H9 (cell line): ENCODE results near the gene ZNF319. TPM values are rescaled to one million over a fixed set of nuclear protein-coding genes. Genes with fewer than 3 reads are reported as not detected.
A peak's percentile ranks its signal among the peaks of the same experiment; 100 is the strongest.

Experiments
- DNase-seq: peaks from one replicate; pipeline ENCODE4 v3.0.0-alpha.2; 2017
- H2AFZ ChIP-seq: one replicate; pipeline ENCODE4 v1.6.1; 2013; ENCODE audit warnings: mild to moderate bottlenecking, low read length, control low read depth, moderate library complexity
- H2AK5ac ChIP-seq: 2 replicates; pipeline ENCODE4 v1.6.1; 2013; ENCODE audit warnings: low read length, control low read depth, mixed read lengths; ENCODE audit not compliant: insufficient read length
- H2BK120ac ChIP-seq: one replicate; pipeline ENCODE4 v1.6.1; 2013; ENCODE audit warnings: low read depth, mild to moderate bottlenecking, low read length, control low read depth, inconsistent platforms; ENCODE audit not compliant: poor library complexity, severe bottlenecking
- H2BK12ac ChIP-seq: 2 replicates; pipeline ENCODE4 v1.6.1; 2013; ENCODE audit warnings: low read length, control low read depth, mixed read lengths, low read depth; ENCODE audit not compliant: insufficient read length
- H2BK15ac ChIP-seq: 2 replicates; pipeline ENCODE4 v1.6.1; 2013; ENCODE audit warnings: low read depth, low read length, control low read depth
- H2BK20ac ChIP-seq: one replicate; pipeline ENCODE4 v1.6.1; 2013; ENCODE audit warnings: low read depth, mild to moderate bottlenecking, low read length, control low read depth, inconsistent platforms; ENCODE audit not compliant: poor library complexity, severe bottlenecking
- H2BK5ac ChIP-seq: 2 replicates; pipeline ENCODE4 v1.6.1; 2013; ENCODE audit warnings: low read length, control low read depth, mixed read lengths; ENCODE audit not compliant: insufficient read length
- H3K14ac ChIP-seq: 2 replicates; pipeline ENCODE4 v1.6.1; 2013; ENCODE audit warnings: low read length, control low read depth; ENCODE audit not compliant: insufficient read depth
- H3K18ac ChIP-seq: 2 replicates; pipeline ENCODE4 v1.6.1; 2013; ENCODE audit warnings: low read depth, mild to moderate bottlenecking, mixed read lengths, low read length, control low read depth; ENCODE audit not compliant: insufficient read length
- H3K23ac ChIP-seq: 2 replicates; pipeline ENCODE4 v1.6.1; 2013; ENCODE audit warnings: low read length, control low read depth, mixed read lengths, low read depth; ENCODE audit not compliant: insufficient read length
- H3K23me2 ChIP-seq: 2 replicates; pipeline ENCODE4 v1.6.1; 2013; ENCODE audit warnings: low read depth, mild to moderate bottlenecking, mixed read lengths, low read length, control low read depth; ENCODE audit not compliant: insufficient read length, poor library complexity, severe bottlenecking
- H3K27ac ChIP-seq: 2 replicates; pipeline ENCODE4 v1.5.1; 2013; ENCODE audit warnings: low read length, control low read depth, mixed read lengths, low read depth; ENCODE audit not compliant: insufficient read length
- H3K27me3 ChIP-seq: 2 replicates; pipeline ENCODE4 v1.6.1; 2013; ENCODE audit warnings: low read length, control low read depth, inconsistent platforms; ENCODE audit not compliant: insufficient read depth
- H3K4ac ChIP-seq: 2 replicates; pipeline ENCODE4 v1.6.1; 2013; ENCODE audit warnings: low read depth, mild to moderate bottlenecking, control low read depth, inconsistent platforms, low read length, moderate library complexity
- H3K4me1 ChIP-seq: 2 replicates; pipeline ENCODE4 v1.6.1; 2013; ENCODE audit warnings: low read length, control low read depth, inconsistent platforms; ENCODE audit not compliant: insufficient read depth
- H3K4me2 ChIP-seq: 2 replicates; pipeline ENCODE4 v1.6.1; 2013; ENCODE audit warnings: low read length, control low read depth, mixed read lengths; ENCODE audit not compliant: insufficient read length, insufficient read depth
- H3K56ac ChIP-seq: 2 replicates; pipeline ENCODE4 v1.6.1; 2013; ENCODE audit warnings: low read depth, mild to moderate bottlenecking, mixed read lengths, low read length, control low read depth; ENCODE audit not compliant: insufficient read length
- H3K79me1 ChIP-seq: 2 replicates; pipeline ENCODE4 v1.6.1; 2013; ENCODE audit warnings: low read depth, mild to moderate bottlenecking, moderate library complexity, low read length, control low read depth, inconsistent platforms; ENCODE audit not compliant: insufficient read depth, poor library complexity, severe bottlenecking
- H3K79me2 ChIP-seq: 2 replicates; pipeline ENCODE4 v1.6.1; 2013; ENCODE audit warnings: low read length, control low read depth, inconsistent platforms; ENCODE audit not compliant: insufficient read depth
- H3K9ac ChIP-seq: 2 replicates; pipeline ENCODE4 v1.6.1; 2013; ENCODE audit warnings: low read length, control low read depth, mixed read lengths; ENCODE audit not compliant: insufficient read length; ENCODE audit errors: extremely low read depth
- H3K9me3 ChIP-seq: one replicate; pipeline ENCODE4 v1.6.1; 2013; ENCODE audit warnings: low read depth, low read length, inconsistent platforms; ENCODE audit not compliant: control insufficient read depth
- H3T11ph ChIP-seq: one replicate; pipeline ENCODE4 v1.6.1; 2013; ENCODE audit warnings: mild to moderate bottlenecking, low read length, control low read depth, inconsistent platforms
- H4K20me1 ChIP-seq: one replicate; pipeline ENCODE4 v1.6.1; 2013; ENCODE audit not compliant: control insufficient read depth, insufficient read length, insufficient read depth
- H4K5ac ChIP-seq: 2 replicates; pipeline ENCODE4 v1.6.1; 2013; ENCODE audit warnings: low read depth, mild to moderate bottlenecking, mixed read lengths, low read length, control low read depth; ENCODE audit not compliant: insufficient read length
- H4K8ac ChIP-seq: replicated peaks from 2 replicates; pipeline ENCODE4 v1.6.1; 2013; ENCODE audit warnings: low read length, control low read depth, mixed read lengths, low read depth; ENCODE audit not compliant: insufficient read length
- H4K91ac ChIP-seq: 2 replicates; pipeline ENCODE4 v1.6.1; 2013; ENCODE audit warnings: low read depth, mild to moderate bottlenecking, moderate library complexity, mixed read lengths, low read length, control low read depth; ENCODE audit not compliant: insufficient read length
- H3K27ac Mint-ChIP-seq, 3 experiments: 2 replicates in 2 of 3; 3 replicates in 1 of 3; pipeline ENCODE4 v1.8.0; 2020 to 2021; ENCODE audit warnings: mixed read lengths in 3 of 3, mild to moderate bottlenecking in 1 of 3, moderate library complexity in 1 of 3
- H3K27me3 Mint-ChIP-seq: 2 replicates; pipeline ENCODE4 v1.8.0; 2021; ENCODE audit warnings: low read depth, mild to moderate bottlenecking, moderate library complexity, mixed read lengths
- H3K36me3 Mint-ChIP-seq, 3 experiments: 2 replicates in 2 of 3; 3 replicates in 1 of 3; pipeline ENCODE4 v1.8.0; 2020 to 2021; ENCODE audit warnings: low read depth in 3 of 3, mixed read lengths in 3 of 3; ENCODE audit not compliant: insufficient read depth in 1 of 3
- H3K4me1 Mint-ChIP-seq, 2 experiments: 2 replicates each; pipeline ENCODE4 v1.8.0; 2020; ENCODE audit warnings: mixed read lengths in 2 of 2
- H3K4me3 Mint-ChIP-seq, 2 experiments: 2 replicates in 1 of 2; 3 replicates in 1 of 2; pipeline ENCODE4 v1.8.0; 2020 to 2021; ENCODE audit warnings: mild to moderate bottlenecking in 2 of 2, mixed read lengths in 2 of 2, moderate library complexity in 1 of 2
- H3K9me3 Mint-ChIP-seq, 2 experiments: 2 replicates in 1 of 2; 3 replicates in 1 of 2; pipeline ENCODE4 v1.8.0; 2020; ENCODE audit warnings: mild to moderate bottlenecking in 2 of 2, mixed read lengths in 2 of 2, moderate library complexity in 1 of 2
- CTCF ChIP-seq: fragments of 200-600 bp; sonication (generic); conservative IDR thresholded peaks from 3 replicates; pipeline ENCODE4 v1.8.0; 2021; ENCODE audit warnings: antibody characterized with exemption, mild to moderate bottlenecking
- WGBS: extraction: QIAGEN DNeasy Blood & Tissue Kit; methylation state at CpG from one replicate; pipeline ENCODE4 v1.1.7; 2013; ENCODE audit warnings: missing lambda C conversion rate, low lambda C conversion rate, mixed read lengths; ENCODE audit not compliant: insufficient read length; ENCODE audit errors: extremely low coverage; 5-methylcytosine and 5-hydroxymethylcytosine counted together
- total RNA-seq: library from RNA; stranded (reverse); gene quantifications from 2 replicates; pipeline ENCODE4 v1.2.1, GENCODE V29; 2021

The ZNF319 gene
- total RNA-seq, 1 experiment from 2014 or later = 5.6 TPM

DNA sequence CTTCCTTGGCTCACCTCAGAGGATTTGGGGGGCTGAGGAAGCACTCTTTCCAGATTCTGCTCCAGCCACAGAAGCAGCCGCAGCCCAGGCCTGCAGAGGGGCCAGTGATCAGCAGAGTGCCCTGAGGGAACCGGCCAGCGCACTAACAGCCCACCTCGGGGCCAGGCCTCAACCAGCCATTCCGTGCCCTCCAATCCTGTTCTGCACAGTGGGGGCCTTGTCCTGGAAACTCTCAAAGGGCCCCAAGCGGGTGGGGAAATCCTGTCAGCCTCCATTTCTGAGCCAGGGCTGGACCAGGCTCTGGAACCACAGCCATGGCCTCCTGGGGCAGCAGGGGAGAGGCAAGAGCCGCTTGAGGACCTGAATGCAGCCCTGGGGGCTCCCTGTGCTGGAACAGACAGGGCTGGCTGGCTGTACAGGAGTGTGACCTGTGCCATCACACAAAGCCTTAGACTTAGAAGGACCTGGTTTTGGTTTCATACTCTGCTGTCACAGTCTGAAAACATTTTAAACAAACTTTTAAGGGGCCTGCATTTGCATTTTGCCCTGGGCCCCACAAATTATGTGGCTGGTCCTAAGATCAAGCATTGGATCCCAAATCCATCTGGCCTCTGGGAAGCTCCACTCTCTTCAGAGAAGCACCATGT, 39.5 kb downstream of the ZNF319 start:
- H3K9ac ChIP-seq = no peak overlapping the region
- no peak overlapping the region for H2BK12ac ChIP-seq
- no peak overlapping the region for H2BK15ac ChIP-seq
- no peaks in the 10 kb centered on the region for H4K20me1 ChIP-seq
- no peak overlapping the region for H4K8ac ChIP-seq
- no peak overlapping the region for H3K4ac ChIP-seq
- H3K56ac ChIP-seq = no peak overlapping the region
- H2BK120ac ChIP-seq = no peak overlapping the region
- H2AFZ ChIP-seq = no peak overlapping the region
- no peak overlapping the region for H3K23ac ChIP-seq
- H3K27me3 ChIP-seq = no peaks in the 10 kb centered on the region; the same call in 1 of the 2 replicates
- no peak overlapping the region for H4K91ac ChIP-seq
- H3K9me3 ChIP-seq = no peaks in the 10 kb centered on the region
- DNase-seq = peak; percentile 20
- no peak overlapping the region for H3T11ph ChIP-seq
- H3K23me2 ChIP-seq = no peaks in the 10 kb centered on the region
- no peak overlapping the region for H2BK5ac ChIP-seq
- TF ChIP-seq CTCF = no peak
- H3K79me1 ChIP-seq = no peaks in the 10 kb centered on the region
- H3K27ac ChIP-seq = no peak overlapping the region
- no CpG with 5 or more reads among the region's 7 CpGs for WGBS
- no peak overlapping the region; the same call in 1 of the 2 replicates for H3K14ac ChIP-seq
- H2AK5ac ChIP-seq = no peak overlapping the region
- no peak overlapping the region for H3K4me3 Mint-ChIP-seq
- H3K9me3 Mint-ChIP-seq = no peaks in the 10 kb centered on the region
- H3K79me2 ChIP-seq = no peaks in the 10 kb centered on the region
- H3K4me1 ChIP-seq = no peaks in the 10 kb centered on the region
- H3K27me3 Mint-ChIP-seq = no peaks in the 10 kb centered on the region; the same call in 1 of the 2 replicates
- peaks cover 16 to 26% of the 10 kb centered on the region in 2 experiments; a peak in 3 of 4 replicates for H3K4me1 Mint-ChIP-seq
- no peak overlapping the region for H3K18ac ChIP-seq
- no peak overlapping the region for H2BK20ac ChIP-seq
- H3K36me3 Mint-ChIP-seq = no peaks in the 10 kb centered on the region
- peak overlapping the region in 1 of 3 experiments; percentile 50; a peak in 1 of 7 replicates for H3K27ac Mint-ChIP-seq
- no peak overlapping the region for H3K4me2 ChIP-seq
- no peak overlapping the region for H4K5ac ChIP-seq
